Prostate gland (tissue), 1 donor: Measurements from ENCODE around the gene BICRA.

ENCODE experiments used
- POLR2A ChIP-seq: fragments of 450-650 bp; IDR thresholded peaks from one replicate; pipeline ENCODE4 v1.6.1; 2016; ENCODE audit warnings: antibody characterized with exemption, mild to moderate bottlenecking
- POLR2AphosphoS5 ChIP-seq: sonication (generic); formaldehyde crosslinking; IDR thresholded peaks from one replicate; pipeline ENCODE4 v1.6.1; 2017; ENCODE audit warnings: antibody characterized with exemption

- peak; percentile 38 for TF ChIP-seq POLR2A
- peak; percentile 25 for TF ChIP-seq POLR2AphosphoS5
These were observed 116.9 kb downstream of the BICRA start for GRCh38 chr19:47725759-47726401.
